Mammary microvascular endothelial cell (primary cell): ENCODE results near the gene TBX18. TPM values are rescaled to one million over a fixed set of nuclear protein-coding genes. Genes with fewer than 3 reads are reported as not detected.

Source experiments
- total RNA-seq: library from RNA; depleted of rRNA; stranded (reverse); fragments of >200 nt; gene quantifications from 2 replicates; pipeline ENCODE4 v1.2.3, GENCODE V29; 2015

TBX18 gene
- 0.25 and 1.1 TPM in 2 replicates for total RNA-seq

DNA sequence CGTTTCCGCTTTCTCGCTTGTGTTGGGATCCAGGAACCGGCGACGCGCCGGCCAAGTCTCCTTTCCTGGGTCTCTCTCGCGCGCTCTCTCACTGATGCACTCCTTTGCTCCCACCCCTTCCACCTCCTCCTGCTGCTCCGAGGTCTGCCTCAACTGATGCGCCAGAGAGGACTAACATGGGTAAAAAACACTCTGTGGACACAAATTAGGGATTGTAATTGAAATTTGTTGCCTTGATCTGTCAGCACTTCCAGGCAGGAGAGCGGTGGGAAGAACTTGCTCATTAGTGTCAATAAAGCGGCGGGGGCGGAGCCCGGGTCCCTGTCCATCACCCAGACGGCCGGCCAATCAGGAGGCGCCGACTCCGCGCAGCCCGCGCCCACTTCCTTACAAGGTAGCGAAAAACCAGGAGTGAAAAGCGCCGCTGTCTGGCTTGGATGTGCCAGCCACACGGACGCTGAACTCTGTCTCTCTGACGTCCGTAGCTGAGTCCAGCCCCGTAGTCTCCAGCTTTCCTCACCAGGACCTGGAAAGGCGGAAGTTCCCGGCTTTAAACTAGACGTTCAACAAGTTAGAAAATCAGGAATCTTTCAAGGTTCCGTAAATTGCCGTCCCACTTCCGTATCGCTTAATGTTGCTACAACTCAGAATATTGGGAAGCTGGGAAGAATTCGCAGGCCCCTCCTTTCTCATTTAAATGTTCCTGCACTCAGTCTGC lies at the start of gene TBX18:
Gene TBX18 (minus strand): TSS at position 267 of the 718 bp plus-strand sequence. CDS start 417 bp downstream, outside the sequence.

